NCI-H1105 (cell line): ENCODE data around the gene ALDH3A1.
A peak's percentile ranks its signal among the peaks of the same experiment; 100 is the strongest.

Experiments used
- DNase-seq: peaks from one replicate; lab custom pipeline; 2025; lab: John Stamatoyannopoulos, UW

ALDH3A1 gene

GRCh38 chr17:19759568-19760549, 11.8 kb upstream of the ALDH3A1 start:
- no peak for DNase-seq

GRCh38 chr17:19757536-19758180, 9.6 kb upstream of the ALDH3A1 start:
- no peak for DNase-seq

DNA sequence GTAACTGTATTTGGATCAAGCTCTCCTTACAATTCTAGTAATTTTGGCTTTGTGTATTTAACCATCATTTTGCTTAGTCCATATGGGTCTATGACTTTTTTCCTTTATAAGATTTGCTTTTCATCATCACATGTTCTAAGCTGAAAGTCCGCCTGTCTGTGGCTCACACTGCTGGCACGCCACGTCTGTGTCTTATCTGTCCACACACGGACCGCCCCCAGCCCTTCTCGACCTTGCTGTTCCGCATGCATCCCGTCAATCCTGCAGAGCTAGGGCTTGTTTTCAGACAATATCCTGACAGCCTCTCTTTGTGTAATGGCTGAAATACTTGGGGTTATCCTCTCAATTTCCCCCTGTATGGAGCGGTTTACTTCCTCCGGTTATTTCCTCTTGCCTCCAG, 8.4 kb upstream of the ALDH3A1 start:
- DNase-seq, result no peak

DNA sequence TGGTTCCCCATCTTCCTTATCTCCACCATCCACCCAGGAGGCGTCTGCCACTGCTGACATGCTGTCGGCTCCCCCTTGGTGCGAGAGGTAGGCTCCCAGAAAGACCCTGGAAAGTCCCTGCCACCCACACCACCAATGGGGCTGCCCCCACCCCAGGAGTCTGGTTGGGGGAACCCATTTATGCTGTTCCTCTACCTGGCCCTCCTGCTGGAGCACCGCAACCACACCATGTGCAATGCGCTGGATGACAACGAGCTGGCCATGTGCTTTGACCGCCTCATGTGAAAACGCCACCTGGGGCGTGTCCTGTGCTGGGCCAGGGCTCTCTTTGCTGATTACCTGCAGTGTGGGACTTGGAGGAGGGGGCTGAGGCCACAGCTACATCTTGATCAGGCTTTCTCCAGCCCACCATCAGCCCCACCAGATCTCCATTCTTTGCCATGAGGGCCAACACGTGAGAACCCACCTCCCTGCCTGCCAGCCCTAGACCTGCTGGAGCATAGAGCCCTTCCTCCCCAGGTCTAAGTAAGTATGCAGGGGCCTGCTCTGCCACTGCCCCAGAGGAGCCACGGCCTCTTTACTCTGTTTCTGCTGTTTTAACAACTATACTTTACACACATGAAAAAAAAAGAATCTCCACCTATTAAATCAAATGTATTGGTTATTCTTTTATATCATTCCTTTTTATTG, 7.9 kb upstream of the ALDH3A1 start:
- no peak for DNase-seq

DNA sequence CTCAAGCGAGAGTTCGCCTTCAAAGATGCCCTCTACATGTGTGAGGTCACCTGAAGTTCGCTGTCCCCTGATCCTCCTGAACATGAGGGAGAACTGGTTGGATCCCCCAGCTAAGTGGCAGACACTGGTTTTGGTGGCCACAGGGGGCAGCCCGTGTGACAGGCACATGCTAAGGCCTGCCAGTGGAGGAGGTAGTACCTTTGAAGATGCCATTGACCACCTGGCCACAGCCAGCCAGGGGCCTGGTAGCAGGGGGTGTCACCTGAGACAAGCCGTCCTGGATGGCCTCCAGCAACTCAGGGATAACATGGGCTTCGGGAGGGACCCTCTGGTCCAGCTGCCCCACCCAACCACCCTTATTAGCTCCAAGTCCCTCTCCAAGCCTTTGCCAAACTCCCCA, 7.3 kb upstream of the ALDH3A1 start:
- DNase-seq, result no peak

- peak; percentile 49 for DNase-seq
Measured at GRCh38 chr17:19753661-19754463, 5.8 kb upstream of the ALDH3A1 start.

DNA sequence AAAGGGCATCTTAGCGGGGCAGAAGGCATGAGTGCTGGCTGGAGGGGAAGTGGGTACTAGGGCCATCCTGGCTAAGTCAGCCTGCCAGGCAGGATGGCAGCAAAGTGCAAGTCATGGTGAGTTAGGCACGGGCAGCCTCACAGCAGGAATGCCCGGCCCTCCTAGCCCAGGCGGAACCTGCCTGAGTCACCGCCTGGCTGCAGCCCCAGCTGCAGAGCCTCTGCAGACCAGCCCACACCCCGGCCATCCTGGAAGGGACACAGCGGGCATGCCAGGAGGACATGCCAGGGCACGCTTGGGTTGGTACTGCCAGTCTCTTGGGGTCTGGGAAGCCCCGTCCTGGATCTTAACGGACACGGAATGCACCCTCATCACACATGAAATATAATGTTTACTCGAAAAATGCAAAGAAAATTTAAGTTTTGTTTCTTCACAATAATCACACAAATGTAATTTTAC, 5.0 kb upstream of the ALDH3A1 start:
- peak; percentile 55 for DNase-seq

- no peak for DNase-seq
Measured at GRCh38 chr17:19752216-19753050, 4.3 kb upstream of the ALDH3A1 start.

GRCh38 chr17:19750835-19751234, 2.7 kb upstream of the ALDH3A1 start:
- DNase-seq, result no peak

GRCh38 chr17:19750020-19750572, 2.0 kb upstream of the ALDH3A1 start:
- DNase-seq, result no peak

- no peak for DNase-seq
Measured at GRCh38 chr17:19748807-19749193, 702 bp upstream of the ALDH3A1 start.

DNA sequence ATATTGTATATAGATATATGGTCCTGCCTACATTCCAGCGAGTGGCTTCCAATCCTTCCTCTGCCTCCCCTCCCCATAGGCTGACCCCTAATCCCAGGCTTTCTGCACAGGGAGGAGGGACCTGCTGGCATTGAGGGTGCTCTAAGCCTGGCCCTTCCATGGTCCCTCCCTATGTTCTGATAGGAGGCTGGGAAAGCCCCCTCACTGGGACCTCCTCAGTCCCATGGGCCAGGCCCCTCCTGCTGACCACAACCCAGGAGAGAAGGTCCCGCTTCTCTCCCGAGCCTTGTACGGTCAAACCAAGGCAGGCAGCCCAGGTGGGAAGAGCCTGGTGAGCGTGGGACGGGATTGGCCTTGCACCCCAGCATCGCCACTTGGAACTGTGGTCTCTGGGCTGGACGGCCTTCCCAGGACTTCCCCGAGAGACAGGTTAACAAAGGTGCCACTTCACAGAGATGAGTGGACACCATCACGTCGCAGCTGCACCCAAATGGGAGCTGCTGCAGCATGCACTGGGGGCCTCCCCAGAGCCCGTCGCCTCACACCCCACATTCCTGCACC, 859 bp downstream of the ALDH3A1 start:
- DNase-seq, result no peak

GRCh38 chr17:19746517-19746916, 1.6 kb downstream of the ALDH3A1 start:
- DNase-seq, result no peak

GRCh38 chr17:19744922-19745757, 3.0 kb downstream of the ALDH3A1 start:
- DNase-seq, result peak; percentile 75

DNA sequence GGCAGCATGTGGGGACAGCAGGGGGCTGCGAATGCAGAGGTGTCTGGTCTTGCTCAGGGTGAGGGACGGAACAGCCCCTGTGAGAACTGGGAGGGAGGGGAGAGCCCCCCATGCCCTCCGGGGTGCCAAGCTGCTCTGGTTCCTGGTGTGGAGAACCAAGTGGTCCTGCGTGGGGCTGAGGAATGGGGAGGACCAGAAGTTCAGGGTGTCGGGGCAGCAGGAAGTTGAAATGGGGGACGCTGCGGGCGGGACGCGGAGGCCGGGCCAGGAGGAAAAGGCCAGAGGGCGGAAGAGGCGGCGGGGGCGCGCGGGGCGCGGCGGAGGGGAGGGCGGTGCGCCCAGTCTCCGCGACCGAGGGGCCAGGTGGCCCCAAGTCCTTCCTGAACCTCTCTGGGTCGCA, 3.6 kb downstream of the ALDH3A1 start:
- no peak for DNase-seq

GRCh38 chr17:19743101-19744100, 4.7 kb downstream of the ALDH3A1 start:
- DNase-seq, result no peak

DNA sequence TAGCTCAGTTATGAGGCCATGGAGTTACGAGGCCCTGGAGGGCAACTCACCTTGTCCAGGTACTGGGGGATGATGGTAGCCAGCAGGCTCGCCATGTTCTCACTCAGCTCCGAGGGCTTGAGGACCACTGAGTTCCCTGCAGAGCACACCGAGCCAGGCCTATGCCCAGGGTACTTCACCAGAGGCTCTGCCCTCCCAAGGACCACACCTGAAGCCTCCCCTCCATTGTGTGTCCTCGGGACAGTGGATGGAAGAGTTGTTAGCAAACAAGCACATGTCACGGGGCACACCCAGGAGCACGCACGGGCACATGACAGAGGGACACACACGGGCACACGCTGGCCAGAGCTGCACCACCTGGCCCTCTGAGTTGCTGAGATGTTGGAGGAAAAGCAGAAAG, 5.6 kb downstream of the ALDH3A1 start:
- DNase-seq, result no peak
